CD4-positive, alpha-beta memory T cell (primary cell): Measurements from ENCODE around the gene CACNB1. TPM values are rescaled to one million over a fixed set of nuclear protein-coding genes. Genes with fewer than 3 reads are reported as not detected.
A peak's percentile ranks its signal among the peaks of the same experiment; 100 is the strongest.

Experiments used
- CTCF ChIA-PET: fragments of 350-600 bp; sonication (Branson Sonifier 250); formaldehyde crosslinking; loops from one replicate; lab custom pipeline; 2021; ENCODE audit warnings: inconsistent platforms; ENCODE audit not compliant: partially characterized antibody; lab: Charles Lee
- POLR2A ChIA-PET: fragments of 350-600 bp; sonication (Branson Sonifier 250); formaldehyde crosslinking; loops from one replicate; lab custom pipeline; 2021; ENCODE audit not compliant: partially characterized antibody; lab: Charles Lee
- DNase-seq, 5 donors: peaks; one replicate each; pipeline versions ENCODE4 v3.0.0 to v3.0.0-alpha.2; 2020 to 2022; ENCODE audit warnings: mixed read lengths in 1 of 5
- H3K27ac ChIP-seq: one replicate; pipeline ENCODE4 v1.7.0; 2013; ENCODE audit warnings: low read depth, low read length
- H3K27me3 ChIP-seq: 2 replicates; pipeline ENCODE4 v1.7.0; 2013; ENCODE audit warnings: mild to moderate bottlenecking, low read length, moderate library complexity; ENCODE audit not compliant: insufficient read depth
- H3K36me3 ChIP-seq: 2 replicates; pipeline ENCODE4 v1.7.0; 2013; ENCODE audit warnings: mild to moderate bottlenecking, low read length, moderate library complexity; ENCODE audit not compliant: insufficient read depth
- H3K4me1 ChIP-seq: 2 replicates; pipeline ENCODE4 v1.7.0; 2013; ENCODE audit warnings: mild to moderate bottlenecking, low read length, moderate library complexity; ENCODE audit not compliant: insufficient read depth
- H3K4me3 ChIP-seq, 2 donors: one replicate each; pipeline ENCODE4 v1.7.0; 2013; ENCODE audit warnings: low read length in 2 of 2, mild to moderate bottlenecking in 1 of 2
- H3K9me3 ChIP-seq, 2 donors: one replicate each; pipeline ENCODE4 v1.7.0; 2013; ENCODE audit warnings: low read length in 2 of 2, control low read depth in 1 of 2; ENCODE audit not compliant: control insufficient read depth in 1 of 2
- H3K27ac Mint-ChIP-seq, 7 donors: one replicate each; pipeline ENCODE4 v1.8.0; 2020 to 2021; ENCODE audit warnings: mixed read lengths in 7 of 7, mild to moderate bottlenecking in 6 of 7, inconsistent platforms in 3 of 7, moderate library complexity in 3 of 7
- H3K27me3 Mint-ChIP-seq, 2 donors: one replicate each; pipeline ENCODE4 v1.8.0; 2020 to 2021; ENCODE audit warnings: mixed read lengths in 2 of 2
- H3K36me3 Mint-ChIP-seq, 2 donors: one replicate each; pipeline ENCODE4 v1.8.0; 2020 to 2021; ENCODE audit warnings: mixed read lengths in 2 of 2, inconsistent platforms in 1 of 2, mild to moderate bottlenecking in 1 of 2
- H3K4me1 Mint-ChIP-seq, 4 donors: one replicate each; pipeline ENCODE4 v1.8.0; 2020 to 2021; ENCODE audit warnings: mixed read lengths in 4 of 4, mild to moderate bottlenecking in 1 of 4
- H3K4me3 Mint-ChIP-seq, 8 donors: one replicate each; pipeline ENCODE4 v1.8.0; 2020 to 2021; ENCODE audit warnings: mixed read lengths in 8 of 8, mild to moderate bottlenecking in 7 of 8, moderate library complexity in 6 of 8, inconsistent platforms in 3 of 8
- H3K9me3 Mint-ChIP-seq, 8 donors: one replicate each; pipeline ENCODE4 v1.8.0; 2020 to 2021; ENCODE audit warnings: mixed read lengths in 8 of 8, mild to moderate bottlenecking in 5 of 8, inconsistent platforms in 3 of 8, moderate library complexity in 1 of 8
- intact Hi-C: fragments of 100-400 bp; cut with micrococcal nuclease; formaldehyde crosslinking; loops from one replicate; pipeline ENCODE4 v1.15.1; 2023
- polyA plus RNA-seq, 2 donors: library from polyadenylated mRNA; unstranded; fragments of 300-500 nt; fragmentation: Illumina TruSeq; gene quantifications; one replicate each; pipeline ENCODE4 v1.2.3, GENCODE V29; 2021
- total RNA-seq, 2 experiments: library from RNA; stranded (reverse); gene quantifications; one replicate each; pipeline ENCODE4 v1.2.3, GENCODE V29; 2021

The CACNB1 gene
- total and polyA plus RNA-seq, 4 experiments from 2014 or later, result 0.20 to 25.7 (median 12.1) TPM

DNA sequence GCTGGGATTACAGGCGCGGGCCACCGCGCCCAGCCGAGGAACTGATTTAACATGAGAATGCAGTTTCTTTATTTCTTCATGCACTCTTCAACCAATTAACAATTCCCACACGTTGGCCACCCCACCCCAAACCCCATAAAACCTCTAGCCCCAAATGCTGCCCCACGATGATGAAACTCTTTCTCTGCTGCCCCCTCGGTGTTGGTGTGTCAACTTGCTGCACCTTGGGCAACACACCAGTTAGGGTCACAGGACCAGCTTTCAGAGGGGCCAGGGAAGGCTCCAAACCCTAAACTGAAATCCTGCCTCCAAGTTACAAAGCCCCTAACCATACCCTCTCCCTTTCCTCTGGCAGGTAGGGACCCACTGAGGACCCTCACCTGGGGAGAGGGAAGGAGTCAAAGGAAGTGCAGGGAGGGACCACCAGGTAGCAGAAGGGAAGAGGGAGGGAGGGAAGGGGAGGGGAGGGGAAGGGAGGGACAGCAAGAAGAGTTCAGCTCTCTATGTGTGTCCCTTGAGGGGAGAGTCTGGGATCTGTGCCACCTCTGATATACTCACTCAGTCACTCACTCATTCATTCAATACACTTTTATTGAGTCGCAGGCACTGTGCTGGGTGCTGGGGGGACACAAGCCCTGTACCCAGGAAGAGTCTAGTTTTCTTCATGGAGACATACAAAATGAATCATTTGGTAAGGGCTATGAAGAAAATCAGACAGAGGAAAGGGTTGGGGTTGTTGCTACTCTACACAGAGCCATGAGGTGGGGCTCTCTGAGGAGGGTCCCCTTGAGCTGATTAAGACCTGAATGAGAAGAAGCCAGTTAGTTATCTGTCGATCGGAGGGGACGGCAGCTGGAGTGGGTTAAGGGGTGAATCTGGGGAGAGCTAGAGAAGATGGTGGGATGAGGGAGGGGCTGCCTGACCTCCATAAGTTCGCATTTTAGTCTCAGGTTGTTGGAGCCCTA is 50.0 kb downstream of the CACNB1 start:
- H3K27ac Mint-ChIP-seq, result peak overlapping the region in 1 of 7 donors; percentile 64

DNA sequence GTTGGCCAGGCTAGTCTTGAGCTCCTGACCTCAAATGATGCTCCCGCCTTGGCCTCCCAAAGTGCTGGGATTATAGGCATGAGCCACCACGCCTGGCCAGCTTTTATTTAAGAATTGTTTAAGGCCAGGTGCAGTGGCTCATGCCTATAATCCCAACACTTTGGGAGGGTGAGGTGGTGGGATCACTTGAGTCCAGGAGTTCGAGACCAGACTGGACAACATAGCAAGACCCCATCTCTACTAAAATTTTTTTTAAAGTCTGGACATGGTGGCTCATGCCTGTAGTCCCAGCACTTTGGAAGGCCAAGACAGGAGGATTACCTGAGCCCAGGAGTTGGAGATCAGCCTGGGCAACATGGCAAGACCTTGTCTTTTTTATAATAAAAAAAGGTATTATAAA is 51.2 kb downstream of the CACNB1 start:
- peaks cover 0 to 3% (median 0%) of the 10 kb centered on the region in 8 donors for H3K9me3 Mint-ChIP-seq
- peaks cover 11 to 32% (median 20%) of the 10 kb centered on the region in 4 donors for H3K4me1 Mint-ChIP-seq
- H3K27me3 Mint-ChIP-seq, result no peaks in the 10 kb centered on the region
- no peaks in the 10 kb centered on the region for H3K36me3 Mint-ChIP-seq
- Histone ChIP-seq H3K36me3 (no peaks in the 10 kb centered on the region), H3K9me3 (no peaks in the 10 kb centered on the region), H3K27ac (no peak overlapping the region), H3K27me3 (no peaks in the 10 kb centered on the region), H3K4me3 (no peak overlapping the region), H3K4me1 (peaks cover 13% of the 10 kb centered on the region)
- DNase-seq, result no peak
- no peak overlapping the region for H3K4me3 Mint-ChIP-seq
- CTCF ChIA-PET, result interaction anchor here (0.7 to 3.3 kb wide), 6 partner anchors 19 to 163 kb away, joined by 3 to 15 read pairs (median 4); no protein-coding TSS in a partner anchor
- POLR2A ChIA-PET, result interaction anchor here (0.7 kb wide), 1 partner anchor 170 kb away, joined by 3 read pairs; no protein-coding TSS in a partner anchor
- intact Hi-C loops, result no loop called here
- no peak overlapping the region for H3K27ac Mint-ChIP-seq

More for the DNA sequence above, 50.0 kb downstream of the CACNB1 start:
- Mint-ChIP-seq H3K4me3 (peak overlapping the region in 1 of 8 donors; percentile 46), H3K36me3 (no peaks in the 10 kb centered on the region), H3K27me3 (no peaks in the 10 kb centered on the region), H3K4me1 (peaks cover 16 to 41% (median 28%) of the 10 kb centered on the region in 4 donors), H3K9me3 (no peaks in the 10 kb centered on the region)
- H3K36me3 ChIP-seq, result no peaks in the 10 kb centered on the region
- no peaks in the 10 kb centered on the region for H3K9me3 ChIP-seq
- DNase-seq, result no peak
- no peak overlapping the region for H3K27ac ChIP-seq
- H3K27me3 ChIP-seq, result no peaks in the 10 kb centered on the region
- H3K4me3 ChIP-seq, result no peak overlapping the region
- ChIA-PET CTCF (interaction anchor here (0.7 to 7.5 kb wide), 7 partner anchors 11 to 224 kb away, joined by 3 to 289 read pairs (median 3); no protein-coding TSS in a partner anchor), POLR2A (interaction anchor here (1.5 kb wide), 1 partner anchor 91 kb away, joined by 5 read pairs; no protein-coding TSS in a partner anchor)
- intact Hi-C loops, result no loop called here
- peaks cover 21% of the 10 kb centered on the region for H3K4me1 ChIP-seq

DNA sequence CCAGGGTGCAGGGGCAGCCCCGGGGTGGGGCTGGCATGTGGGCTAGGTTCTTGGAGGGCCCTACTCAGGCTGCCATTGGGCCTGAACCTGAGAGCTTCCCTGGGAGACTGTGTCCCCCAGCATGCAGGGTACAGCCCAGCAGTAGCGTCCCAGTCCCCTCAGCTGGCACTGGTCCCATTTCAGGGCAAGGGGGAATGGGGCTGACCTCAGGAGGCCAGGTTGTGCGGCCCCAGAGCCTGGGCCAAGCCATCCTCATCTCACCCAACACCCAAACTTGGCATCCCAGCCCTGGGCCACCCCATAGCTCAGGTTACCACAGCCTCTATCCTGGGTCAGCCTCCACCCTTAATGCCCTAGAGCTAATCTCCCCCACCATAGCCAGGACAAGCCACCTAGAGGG is 52.3 kb downstream of the CACNB1 start:
- CTCF ChIA-PET, result interaction anchor here (1.1 to 3.3 kb wide), 6 partner anchors 8 to 163 kb away, joined by 3 to 15 read pairs (median 7); no protein-coding TSS in a partner anchor
- POLR2A ChIA-PET, result no interaction called here
- H3K27me3 Mint-ChIP-seq, result no peaks in the 10 kb centered on the region
- Histone ChIP-seq H3K27ac (no peak overlapping the region), H3K4me3 (no peak overlapping the region), H3K36me3 (no peaks in the 10 kb centered on the region), H3K9me3 (no peaks in the 10 kb centered on the region), H3K27me3 (no peaks in the 10 kb centered on the region), H3K4me1 (peaks cover 4% of the 10 kb centered on the region)
- peaks cover 7 to 22% (median 12%) of the 10 kb centered on the region in 4 donors for H3K4me1 Mint-ChIP-seq
- H3K36me3 Mint-ChIP-seq, result no peaks in the 10 kb centered on the region
- H3K4me3 Mint-ChIP-seq, result no peak overlapping the region
- intact Hi-C loops, result no loop called here
- no peak for DNase-seq
- H3K27ac Mint-ChIP-seq, result peak overlapping the region in 1 of 7 donors; percentile 52
- peaks cover 0 to 3% (median 0%) of the 10 kb centered on the region in 8 donors for H3K9me3 Mint-ChIP-seq

DNA sequence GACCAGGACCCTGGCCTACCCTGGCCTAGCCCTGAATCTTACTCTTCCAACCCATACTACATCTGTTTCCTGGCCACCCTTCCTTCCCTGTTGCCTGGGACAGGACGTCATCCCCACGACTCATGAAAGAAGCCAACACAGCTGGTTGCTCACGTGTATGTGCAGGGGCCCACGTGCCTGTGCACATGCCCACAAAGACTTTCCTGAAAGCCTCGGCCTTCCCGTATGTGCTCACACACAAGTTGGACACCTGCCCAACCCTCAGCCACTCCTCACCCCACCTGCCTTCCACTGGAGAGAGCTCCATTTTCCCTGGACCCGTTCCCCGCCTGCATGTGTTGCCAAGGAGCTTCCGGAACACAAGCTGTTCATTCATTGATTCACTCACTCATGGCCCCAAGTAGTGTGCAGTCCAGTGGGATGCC is 53.0 kb downstream of the CACNB1 start:
- H3K27me3 ChIP-seq, result no peaks in the 10 kb centered on the region
- no peaks in the 10 kb centered on the region for H3K4me1 ChIP-seq
- CTCF ChIA-PET, result interaction anchor here (1.1 to 3.3 kb wide), 5 partner anchors 9 to 163 kb away, joined by 3 to 15 read pairs (median 10); no protein-coding TSS in a partner anchor
- H3K9me3 Mint-ChIP-seq, result peaks cover 0 to 3% (median 0%) of the 10 kb centered on the region in 8 donors
- H3K4me3 ChIP-seq, result no peak overlapping the region
- H3K9me3 ChIP-seq, result no peaks in the 10 kb centered on the region
- no peaks in the 10 kb centered on the region for H3K36me3 Mint-ChIP-seq
- H3K36me3 ChIP-seq, result no peaks in the 10 kb centered on the region
- H3K4me3 Mint-ChIP-seq, result no peak overlapping the region
- H3K27me3 Mint-ChIP-seq, result no peaks in the 10 kb centered on the region
- H3K4me1 Mint-ChIP-seq, result peaks cover 5 to 15% (median 5%) of the 10 kb centered on the region in 4 donors
- H3K27ac Mint-ChIP-seq, result peak overlapping the region in 1 of 7 donors; percentile 8
- no peak for DNase-seq
- no peak overlapping the region for H3K27ac ChIP-seq
- POLR2A ChIA-PET, result no interaction called here
- intact Hi-C loops, result no loop called here

DNA sequence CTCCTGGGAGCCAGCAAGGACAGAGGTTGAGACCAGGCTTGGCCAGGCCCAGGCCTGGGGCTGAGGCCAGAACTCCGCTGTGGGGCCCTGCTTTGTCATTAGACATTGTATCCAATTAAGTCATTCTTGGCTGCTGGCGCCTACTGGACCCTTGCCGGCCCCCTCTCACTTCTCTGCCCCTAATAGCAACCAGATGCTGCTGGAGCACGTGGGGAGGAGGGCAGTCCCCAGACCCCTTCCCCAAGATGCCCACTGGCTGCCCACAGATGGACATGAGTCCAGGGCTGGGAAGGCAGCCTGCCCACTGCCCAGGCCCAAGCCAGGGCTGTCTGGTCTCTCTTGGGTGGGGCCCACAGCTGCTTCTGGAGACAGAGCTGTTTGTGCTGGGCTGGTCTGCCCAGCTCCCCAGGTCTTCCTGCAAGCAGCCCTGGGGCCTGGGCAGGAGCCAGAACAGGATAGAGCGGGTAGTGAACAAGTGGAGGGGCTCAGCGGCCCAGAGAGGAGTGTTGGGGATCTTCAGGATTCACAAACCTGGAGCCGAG is 53.8 kb downstream of the CACNB1 start:
- Mint-ChIP-seq H3K4me1 (peaks cover 0 to 10% (median 1%) of the 10 kb centered on the region in 4 donors), H3K4me3 (no peak overlapping the region), H3K9me3 (peaks cover 0 to 3% (median 0%) of the 10 kb centered on the region in 8 donors), H3K27ac (no peak overlapping the region), H3K27me3 (no peaks in the 10 kb centered on the region), H3K36me3 (no peaks in the 10 kb centered on the region)
- no peak for DNase-seq
- H3K4me3 ChIP-seq, result no peak overlapping the region
- intact Hi-C loops, result no loop called here
- H3K9me3 ChIP-seq, result no peaks in the 10 kb centered on the region
- no peaks in the 10 kb centered on the region for H3K27me3 ChIP-seq
- H3K27ac ChIP-seq, result no peak overlapping the region
- ChIA-PET CTCF (interaction anchor here (1.6 to 3.3 kb wide), 4 partner anchors 10 to 160 kb away, joined by 7 to 15 read pairs (median 11); no protein-coding TSS in a partner anchor), POLR2A (no interaction called here)
- H3K4me1 ChIP-seq, result no peaks in the 10 kb centered on the region
- H3K36me3 ChIP-seq, result no peaks in the 10 kb centered on the region

DNA sequence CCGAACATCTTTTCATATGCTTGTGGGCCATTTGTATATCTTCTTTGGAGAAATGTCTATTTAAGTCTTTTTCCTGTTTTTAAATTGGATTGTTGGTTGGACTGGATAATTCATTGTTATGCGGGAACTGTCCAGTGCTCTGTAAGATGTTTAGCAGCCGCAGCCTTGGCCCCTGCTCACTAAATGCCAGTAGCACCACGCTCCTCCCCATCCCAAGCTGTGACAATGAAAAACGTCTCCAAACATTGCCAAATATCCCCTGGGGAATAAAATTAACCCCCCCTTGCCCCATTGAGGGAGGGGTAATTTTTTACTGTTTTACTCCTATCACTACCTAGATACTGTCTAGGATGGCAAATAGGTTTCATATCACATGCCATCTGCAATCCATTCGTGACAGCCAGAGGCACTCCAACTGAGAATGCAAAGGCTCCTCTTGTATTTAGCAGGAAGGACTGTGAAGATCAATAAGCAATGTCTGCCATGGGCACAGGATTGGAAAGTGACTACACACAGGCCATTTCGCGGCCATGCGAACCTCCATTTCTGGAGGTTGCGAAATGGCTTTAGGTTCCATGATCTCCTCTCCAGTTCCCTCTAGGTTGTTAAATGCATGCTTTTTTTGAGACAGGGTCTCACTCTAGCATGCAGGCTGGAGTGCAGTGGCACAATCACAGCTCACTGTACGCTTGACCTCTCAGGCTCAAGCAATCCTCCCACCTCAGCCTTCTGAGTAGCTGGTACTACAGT is 55.4 kb downstream of the CACNB1 start:
- no peaks in the 10 kb centered on the region for H3K27me3 Mint-ChIP-seq
- H3K4me1 Mint-ChIP-seq, result peaks cover 0 to 5% (median 1%) of the 10 kb centered on the region in 4 donors
- Histone ChIP-seq H3K9me3 (no peaks in the 10 kb centered on the region), H3K4me3 (no peak overlapping the region), H3K27me3 (no peaks in the 10 kb centered on the region), H3K4me1 (no peaks in the 10 kb centered on the region), H3K36me3 (no peaks in the 10 kb centered on the region), H3K27ac (no peak overlapping the region)
- no peak overlapping the region for H3K27ac Mint-ChIP-seq
- H3K4me3 Mint-ChIP-seq, result no peak overlapping the region
- H3K9me3 Mint-ChIP-seq, result peaks cover 0 to 3% (median 0%) of the 10 kb centered on the region in 8 donors
- DNase-seq, result no peak
- ChIA-PET CTCF (interaction anchor here (1.1 to 1.6 kb wide), 2 partner anchors 11 to 159 kb away, joined by 3 to 7 read pairs; no protein-coding TSS in a partner anchor), POLR2A (no interaction called here)
- H3K36me3 Mint-ChIP-seq, result no peaks in the 10 kb centered on the region
- intact Hi-C loops, result no loop called here
